ENCODE measurements around the gene DAB1.

DNA sequence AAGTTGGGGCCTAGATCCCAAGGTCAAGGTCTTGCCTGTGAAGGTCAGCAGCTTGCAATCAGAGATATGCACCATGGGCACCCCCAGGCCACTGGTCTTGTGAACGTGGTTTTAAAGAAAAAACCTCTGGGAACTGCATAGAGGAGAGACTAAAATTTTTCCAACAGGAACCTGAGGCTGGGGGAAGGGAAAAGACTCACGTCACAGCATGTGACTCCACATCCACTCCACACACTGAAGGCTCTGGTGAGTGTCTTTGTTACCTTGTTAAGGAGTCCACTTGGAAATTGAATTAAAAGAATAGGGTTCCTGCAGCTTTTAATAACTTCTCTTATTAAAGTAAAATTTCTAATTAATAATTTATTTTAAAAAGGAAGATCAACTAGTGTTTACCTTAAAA lies 224.9 kb downstream of the DAB1 start:
- TF ChIP-seq, protein P1, sequence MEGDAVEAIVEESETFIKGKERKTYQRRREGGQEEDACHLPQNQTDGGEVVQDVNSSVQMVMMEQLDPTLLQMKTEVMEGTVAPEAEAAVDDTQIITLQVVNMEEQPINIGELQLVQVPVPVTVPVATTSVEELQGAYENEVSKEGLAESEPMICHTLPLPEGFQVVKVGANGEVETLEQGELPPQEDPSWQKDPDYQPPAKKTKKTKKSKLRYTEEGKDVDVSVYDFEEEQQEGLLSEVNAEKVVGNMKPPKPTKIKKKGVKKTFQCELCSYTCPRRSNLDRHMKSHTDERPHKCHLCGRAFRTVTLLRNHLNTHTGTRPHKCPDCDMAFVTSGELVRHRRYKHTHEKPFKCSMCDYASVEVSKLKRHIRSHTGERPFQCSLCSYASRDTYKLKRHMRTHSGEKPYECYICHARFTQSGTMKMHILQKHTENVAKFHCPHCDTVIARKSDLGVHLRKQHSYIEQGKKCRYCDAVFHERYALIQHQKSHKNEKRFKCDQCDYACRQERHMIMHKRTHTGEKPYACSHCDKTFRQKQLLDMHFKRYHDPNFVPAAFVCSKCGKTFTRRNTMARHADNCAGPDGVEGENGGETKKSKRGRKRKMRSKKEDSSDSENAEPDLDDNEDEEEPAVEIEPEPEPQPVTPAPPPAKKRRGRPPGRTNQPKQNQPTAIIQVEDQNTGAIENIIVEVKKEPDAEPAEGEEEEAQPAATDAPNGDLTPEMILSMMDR (IDR thresholded peaks at IDR 0.05; ENCODE audit: low read length), result no peak
- TF ChIP-seq EZH2 (IDR thresholded peaks at IDR 0.05; ENCODE audit: borderline replicate concordance, low read length), result no peak

Data from OCI-LY1 (cell line).